Astrocyte (in vitro differentiated cells and primary cell): Measurements from ENCODE around the gene FAM156B. TPM values are rescaled to one million over a fixed set of nuclear protein-coding genes. Genes with fewer than 3 reads are reported as not detected.
"Not testable (repeated sequence)": the region's sequence is repeated elsewhere in the genome, so short reads cannot be mapped to it uniquely, and the experiment has no call there.

ENCODE experiments used
- DNase-seq: peaks from one replicate; pipeline ENCODE4 v3.0.0-alpha.2; 2010; ENCODE audit warnings: low read depth
- FAIRE-seq: peaks from 2 replicates; lab custom pipeline; 2011; peaks lifted over from hg19 to GRCh38; lab: Jason Lieb, UNC
- H2AFZ ChIP-seq: 2 replicates; pipeline ENCODE4 v1.6.0; 2012; ENCODE audit warnings: low read depth, low read length, inconsistent platforms
- H3K27ac ChIP-seq: 2 replicates; pipeline ENCODE4 v1.5.1; 2011; ENCODE audit warnings: low read depth, low read length, inconsistent platforms
- H3K27me3 ChIP-seq: 2 replicates; pipeline ENCODE4 v1.6.0; 2011; ENCODE audit warnings: low read length, inconsistent platforms; ENCODE audit not compliant: insufficient read depth
- H3K36me3 ChIP-seq: 2 replicates; pipeline ENCODE4 v1.5.1; 2011; ENCODE audit warnings: low read length, inconsistent platforms; ENCODE audit not compliant: insufficient read depth
- H3K4me1 ChIP-seq: 2 replicates; pipeline ENCODE4 v1.5.1; 2011; ENCODE audit warnings: low read length, inconsistent platforms; ENCODE audit not compliant: insufficient read depth
- H3K4me2 ChIP-seq: 2 replicates; pipeline ENCODE4 v1.6.0; 2012; ENCODE audit warnings: low read length, inconsistent platforms
- H3K4me3 ChIP-seq: 2 replicates; pipeline ENCODE4 v1.5.1; 2011; ENCODE audit warnings: low read depth, mild to moderate bottlenecking, low read length, inconsistent platforms; ENCODE audit not compliant: insufficient read depth
- H3K79me2 ChIP-seq: 2 replicates; pipeline ENCODE4 v1.6.0; 2012; ENCODE audit warnings: mild to moderate bottlenecking, low read length, inconsistent platforms; ENCODE audit not compliant: insufficient read depth
- H3K9ac ChIP-seq: 2 replicates; pipeline ENCODE4 v1.6.0; 2012; ENCODE audit warnings: mild to moderate bottlenecking, low read length, inconsistent platforms
- H3K9me3 ChIP-seq: 2 replicates; pipeline ENCODE4 v1.5.1; 2012; ENCODE audit warnings: low read depth, mild to moderate bottlenecking, low read length, inconsistent platforms; ENCODE audit not compliant: insufficient read depth
- H4K20me1 ChIP-seq: 2 replicates; pipeline ENCODE4 v1.6.0; 2012; ENCODE audit warnings: low read length, inconsistent platforms; ENCODE audit not compliant: insufficient read depth
- H3K27ac Mint-ChIP-seq: one replicate; pipeline ENCODE4 v1.8.0; 2021; ENCODE audit warnings: mild to moderate bottlenecking, mixed read lengths; ENCODE audit not compliant: unreplicated experiment
- H3K27me3 Mint-ChIP-seq: one replicate; pipeline ENCODE4 v1.8.0; 2021; ENCODE audit warnings: low read depth, mixed read lengths; ENCODE audit not compliant: unreplicated experiment
- H3K36me3 Mint-ChIP-seq: one replicate; pipeline ENCODE4 v1.8.0; 2021; ENCODE audit warnings: low read depth, mixed read lengths; ENCODE audit not compliant: unreplicated experiment
- H3K4me1 Mint-ChIP-seq: one replicate; pipeline ENCODE4 v1.8.0; 2021; ENCODE audit warnings: low read depth, mixed read lengths; ENCODE audit not compliant: unreplicated experiment
- H3K4me3 Mint-ChIP-seq: one replicate; pipeline ENCODE4 v1.8.0; 2021; ENCODE audit warnings: mild to moderate bottlenecking, moderate library complexity, mixed read lengths; ENCODE audit not compliant: unreplicated experiment
- H3K9me3 Mint-ChIP-seq: one replicate; pipeline ENCODE4 v1.8.0; 2021; ENCODE audit warnings: mild to moderate bottlenecking, mixed read lengths; ENCODE audit not compliant: unreplicated experiment
- EZH2 ChIP-seq: IDR thresholded peaks from 2 replicates; pipeline ENCODE4 v1.6.1; 2012; ENCODE audit warnings: mild to moderate bottlenecking, low read length, inconsistent platforms; ENCODE audit not compliant: insufficient read depth
- total RNA-seq: library from RNA; stranded (reverse); gene quantifications from 2 replicates; pipeline ENCODE4 v1.2.1, GENCODE V29; 2021
- TF ChIP-seq, protein P1 (sequence below): IDR thresholded peaks from 2 replicates; pipeline ENCODE4 v1.5.1; 2011; ENCODE audit warnings: low read depth, mild to moderate bottlenecking, inconsistent platforms, low read length, moderate library complexity; ENCODE audit not compliant: insufficient read depth

FAM156B gene
- total RNA-seq, 1 donor from 2014 or later, result 19.4 TPM

DNA sequence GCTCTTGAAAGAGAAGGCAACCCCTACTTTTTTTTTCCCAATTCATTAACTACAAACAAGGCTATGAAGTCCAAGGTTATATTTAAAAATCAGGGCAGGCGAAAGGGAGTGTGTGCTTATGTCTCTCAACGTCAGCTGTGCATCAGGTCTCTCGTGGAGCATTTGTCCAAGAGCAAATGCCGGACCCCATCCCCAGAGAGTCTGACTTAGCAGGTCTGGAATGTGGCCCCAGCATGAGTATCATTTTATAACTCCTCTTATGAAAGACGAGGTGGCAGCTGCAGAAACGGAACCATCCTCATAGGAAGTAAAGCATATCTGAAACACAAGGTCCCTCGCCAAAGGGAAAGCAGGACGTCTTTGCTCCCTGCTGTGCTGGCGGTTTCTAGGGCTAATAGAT is 16.6 kb downstream of the FAM156B start:
- FAIRE-seq, H3K4me2 ChIP-seq, H3K27ac Mint-ChIP-seq, H3K27me3 ChIP-seq, H3K79me2 ChIP-seq, H3K9me3 Mint-ChIP-seq, H3K4me1 ChIP-seq, H3K4me3 Mint-ChIP-seq, H3K9ac ChIP-seq, H3K27me3 Mint-ChIP-seq, H3K4me3 ChIP-seq, H4K20me1 ChIP-seq, H3K27ac ChIP-seq, H3K4me1 Mint-ChIP-seq, H3K9me3 ChIP-seq, H2AFZ ChIP-seq, DNase-seq, H3K36me3 Mint-ChIP-seq, H3K36me3 ChIP-seq: not testable (repeated sequence)

DNA sequence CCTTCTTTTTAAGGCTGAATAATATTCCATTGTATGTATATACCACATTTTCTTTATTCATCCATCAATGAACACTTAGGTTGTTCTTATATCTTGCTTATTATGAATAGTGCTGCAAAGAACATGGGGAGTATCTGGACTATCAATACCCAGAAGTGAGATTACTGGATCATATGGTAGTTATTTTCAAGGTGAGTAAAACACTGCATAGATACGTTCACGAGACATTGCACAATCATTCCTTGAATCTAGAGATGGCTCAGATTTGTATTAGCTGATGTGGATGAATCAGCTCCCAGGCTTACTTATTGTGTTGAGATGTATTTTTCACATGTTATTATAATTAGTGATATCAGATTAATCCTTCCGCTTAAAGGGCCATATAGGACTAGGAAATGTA is 17.6 kb downstream of the FAM156B start:
- not testable (repeated sequence) for H3K9ac ChIP-seq, H3K79me2 ChIP-seq, H3K4me2 ChIP-seq, H3K4me1 ChIP-seq, DNase-seq, H3K9me3 Mint-ChIP-seq, H3K4me3 ChIP-seq, H3K4me1 Mint-ChIP-seq, H3K27me3 Mint-ChIP-seq, H2AFZ ChIP-seq, H3K27ac ChIP-seq, H3K27ac Mint-ChIP-seq, H3K36me3 Mint-ChIP-seq, H3K9me3 ChIP-seq, H3K4me3 Mint-ChIP-seq, H4K20me1 ChIP-seq, H3K27me3 ChIP-seq, H3K36me3 ChIP-seq
- peak; percentile 97 for FAIRE-seq

DNA sequence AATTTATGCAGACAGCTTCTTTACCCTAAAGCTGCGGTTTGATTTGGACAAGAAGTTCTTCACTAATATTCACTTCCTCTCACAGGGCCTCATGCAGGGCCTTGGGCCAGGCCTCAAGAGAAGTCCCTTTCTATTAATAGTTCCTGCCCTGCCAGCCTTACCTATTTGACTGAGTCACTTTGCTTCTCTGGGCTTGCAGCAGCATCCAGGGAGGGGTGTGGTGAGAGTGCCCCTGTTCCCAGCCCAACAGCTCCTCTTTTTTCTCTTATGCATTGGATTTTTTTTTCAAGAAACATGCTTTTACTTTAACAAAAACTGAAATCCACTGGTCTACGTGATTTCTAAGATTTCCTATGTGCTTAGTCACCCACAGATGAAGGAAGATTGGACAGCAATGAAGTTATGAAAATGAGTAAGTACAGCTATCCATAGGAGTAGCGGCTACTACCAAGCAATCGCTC is 26.7 kb downstream of the FAM156B start:
- no peak overlapping the region for H3K9ac ChIP-seq
- peak; percentile 96 for FAIRE-seq
- Mint-ChIP-seq H3K36me3 (no peaks in the 10 kb centered on the region), H3K9me3 (no peaks in the 10 kb centered on the region), H3K27ac (no peak overlapping the region), H3K27me3 (no peaks in the 10 kb centered on the region), H3K4me1 (peaks cover 6% of the 10 kb centered on the region), H3K4me3 (no peak overlapping the region)
- H3K9me3 ChIP-seq, result no peaks in the 10 kb centered on the region
- H3K36me3 ChIP-seq, result no peaks in the 10 kb centered on the region
- TF ChIP-seq EZH2, result no peak
- TF ChIP-seq, protein P1, sequence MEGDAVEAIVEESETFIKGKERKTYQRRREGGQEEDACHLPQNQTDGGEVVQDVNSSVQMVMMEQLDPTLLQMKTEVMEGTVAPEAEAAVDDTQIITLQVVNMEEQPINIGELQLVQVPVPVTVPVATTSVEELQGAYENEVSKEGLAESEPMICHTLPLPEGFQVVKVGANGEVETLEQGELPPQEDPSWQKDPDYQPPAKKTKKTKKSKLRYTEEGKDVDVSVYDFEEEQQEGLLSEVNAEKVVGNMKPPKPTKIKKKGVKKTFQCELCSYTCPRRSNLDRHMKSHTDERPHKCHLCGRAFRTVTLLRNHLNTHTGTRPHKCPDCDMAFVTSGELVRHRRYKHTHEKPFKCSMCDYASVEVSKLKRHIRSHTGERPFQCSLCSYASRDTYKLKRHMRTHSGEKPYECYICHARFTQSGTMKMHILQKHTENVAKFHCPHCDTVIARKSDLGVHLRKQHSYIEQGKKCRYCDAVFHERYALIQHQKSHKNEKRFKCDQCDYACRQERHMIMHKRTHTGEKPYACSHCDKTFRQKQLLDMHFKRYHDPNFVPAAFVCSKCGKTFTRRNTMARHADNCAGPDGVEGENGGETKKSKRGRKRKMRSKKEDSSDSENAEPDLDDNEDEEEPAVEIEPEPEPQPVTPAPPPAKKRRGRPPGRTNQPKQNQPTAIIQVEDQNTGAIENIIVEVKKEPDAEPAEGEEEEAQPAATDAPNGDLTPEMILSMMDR, result no peak
- no peaks in the 10 kb centered on the region for H4K20me1 ChIP-seq
- peaks cover 8% of the 10 kb centered on the region for H3K4me1 ChIP-seq
- no peak overlapping the region for H2AFZ ChIP-seq
- peak overlapping the region; percentile 7 for H3K4me3 ChIP-seq
- H3K27me3 ChIP-seq, result no peaks in the 10 kb centered on the region
- no peaks in the 10 kb centered on the region for H3K79me2 ChIP-seq
- peak overlapping the region; percentile 26 for H3K27ac ChIP-seq
- H3K4me2 ChIP-seq, result peak overlapping the region; percentile 61
- DNase-seq, result peak; percentile 53

DNA sequence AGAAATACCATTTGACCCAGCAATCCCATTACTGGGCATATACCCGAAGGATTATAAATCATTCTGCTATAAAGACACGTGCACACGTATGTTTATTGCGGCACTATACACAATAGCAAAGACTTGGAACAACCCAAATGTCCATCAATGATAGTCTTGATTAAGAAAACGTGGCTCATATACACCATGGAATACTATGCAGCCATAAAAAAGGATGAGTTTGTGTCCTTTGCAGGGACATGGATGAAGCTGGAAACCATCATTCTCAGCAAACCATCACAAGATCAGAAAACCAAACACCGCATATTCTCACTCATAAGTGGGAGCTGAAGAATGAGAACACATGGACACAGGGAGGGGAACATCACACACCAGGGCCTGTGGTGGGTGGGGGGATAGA is 33.1 kb downstream of the FAM156B start:
- H3K27ac ChIP-seq, H3K4me2 ChIP-seq, H3K4me1 Mint-ChIP-seq, H3K36me3 ChIP-seq, H3K9me3 ChIP-seq, H3K4me3 ChIP-seq, H3K27ac Mint-ChIP-seq, H3K27me3 Mint-ChIP-seq, DNase-seq, H3K36me3 Mint-ChIP-seq, H3K4me1 ChIP-seq, H3K4me3 Mint-ChIP-seq, FAIRE-seq, H3K9me3 Mint-ChIP-seq, H3K79me2 ChIP-seq, H3K27me3 ChIP-seq, H3K9ac ChIP-seq, H2AFZ ChIP-seq, H4K20me1 ChIP-seq: not testable (repeated sequence)
